ENCODE measurements around the gene IL32. TPM values are rescaled to one million over a fixed set of nuclear protein-coding genes. Genes with fewer than 3 reads are reported as not detected.
"Not testable (repeated sequence)": the region's sequence is repeated elsewhere in the genome, so short reads cannot be mapped to it uniquely, and the experiment has no call there.

The IL32 gene
- total and polyA plus RNA-seq, 2 experiments from 2014 or later, result 2.3 to 6.1 TPM

- H3K4me3 ChIP-seq; H3K4me3 Mint-ChIP-seq; H3K27ac ChIP-seq (ENCODE audit: low read depth); H3K27me3 Mint-ChIP-seq (ENCODE audit: insufficient read depth, low read depth, poor library complexity); H3K4me1 ChIP-seq (ENCODE audit: insufficient read depth); H3K27me3 ChIP-seq (ENCODE audit: insufficient read depth); DNase-seq (ENCODE audit: low spot score); H3K9me3 Mint-ChIP-seq; ATAC-seq; H4K20me1 ChIP-seq (replicated peaks; ENCODE audit: insufficient read depth); H3K79me2 ChIP-seq (replicated peaks; ENCODE audit: insufficient read depth); H3K9me2 ChIP-seq (ENCODE audit: insufficient read depth); H2AFZ ChIP-seq; H3K36me3 ChIP-seq (ENCODE audit: insufficient read depth); H3K4me2 ChIP-seq; H3K27ac Mint-ChIP-seq: not testable (repeated sequence)
- H3F3A ChIP-seq (replicated peaks; ENCODE audit: low read depth), result 0 out of 2 replicates have a peak, but pooled peaks cover 11% of the 10 kb centered on the region
- peaks cover 57% of the 10 kb centered on the region for H3K36me3 Mint-ChIP-seq (ENCODE audit: low read depth)
- H3K4me1 Mint-ChIP-seq, result peaks cover 32% of the 10 kb centered on the region
Observed at GRCh38 chr16:3081957-3082356, 16.5 kb downstream of the IL32 start.

- H3K36me3 Mint-ChIP-seq (ENCODE audit: low read depth), result peaks cover 57% of the 10 kb centered on the region
Observed at GRCh38 chr16:3083408-3083807, 18.0 kb downstream of the IL32 start.

GRCh38 chr16:3084491-3084890 lies 19.1 kb downstream of the IL32 start:
- H3K79me2 ChIP-seq (replicated peaks; ENCODE audit: insufficient read depth), result 0 out of 2 replicates have a peak, but pooled peaks cover 8% of the 10 kb centered on the region
- H3K4me3 ChIP-seq, result no peak overlapping the region
- peaks cover 38% of the 10 kb centered on the region for H3K4me1 Mint-ChIP-seq
- H3K36me3 ChIP-seq (ENCODE audit: insufficient read depth), result peaks cover 8% of the 10 kb centered on the region
- no peak for TF ChIP-seq ZNF462 (CRISPR knock-in tag; IDR thresholded peaks at IDR 0.05)
- no peak for TF ChIP-seq JUNB (IDR thresholded peaks at IDR 0.05; ENCODE audit: unreplicated experiment)
- no peak for TF ChIP-seq STAT1 (IDR thresholded peaks at IDR 0.05; ENCODE audit: unreplicated experiment)
- TF ChIP-seq ETS1 (IDR thresholded peaks at IDR 0.05), result no peak
- H3K9me2 ChIP-seq (ENCODE audit: insufficient read depth), result no peaks in the 10 kb centered on the region
- no peak for DNase-seq (ENCODE audit: low spot score)
- H3F3A ChIP-seq (replicated peaks; ENCODE audit: low read depth), result peaks cover 29% of the 10 kb centered on the region
- H3K36me3 Mint-ChIP-seq (ENCODE audit: low read depth), result peaks cover 65% of the 10 kb centered on the region
- H3K27ac Mint-ChIP-seq, result peak overlapping the region; percentile 52; the same call in 1 of the 2 replicates
- peaks cover 7% of the 10 kb centered on the region for H3K4me1 ChIP-seq (ENCODE audit: insufficient read depth)
- H4K20me1 ChIP-seq (replicated peaks; ENCODE audit: insufficient read depth), result peaks cover 18% of the 10 kb centered on the region
- no peak overlapping the region for H2AFZ ChIP-seq
- no peaks in the 10 kb centered on the region for H3K27me3 ChIP-seq (ENCODE audit: insufficient read depth)
- H3K9me3 Mint-ChIP-seq, result no peaks in the 10 kb centered on the region
- no peak overlapping the region; the same call in 2 of the 3 replicates for H3K4me3 Mint-ChIP-seq
- no peak for ATAC-seq
- peaks cover 25% of the 10 kb centered on the region for H3K27me3 Mint-ChIP-seq (ENCODE audit: insufficient read depth, low read depth, poor library complexity)
- no peak overlapping the region for H3K4me2 ChIP-seq
- no peak overlapping the region; the same call in 1 of the 2 replicates for H3K27ac ChIP-seq (ENCODE audit: low read depth)

More at GRCh38 chr16:3083408-3083807, 18.0 kb downstream of the IL32 start:
- not testable (repeated sequence) for H3K4me2 ChIP-seq; DNase-seq (ENCODE audit: low spot score); H3K9me2 ChIP-seq (ENCODE audit: insufficient read depth); H3K4me3 ChIP-seq; H3K9me3 Mint-ChIP-seq; H3K27me3 ChIP-seq (ENCODE audit: insufficient read depth); H3K27ac Mint-ChIP-seq; H2AFZ ChIP-seq; H3K4me3 Mint-ChIP-seq; ATAC-seq; H3K27ac ChIP-seq (ENCODE audit: low read depth); H3K79me2 ChIP-seq (replicated peaks; ENCODE audit: insufficient read depth); H3K36me3 ChIP-seq (ENCODE audit: insufficient read depth)
- H3K27me3 Mint-ChIP-seq (ENCODE audit: insufficient read depth, low read depth, poor library complexity), result peaks cover 23% of the 10 kb centered on the region
- peaks cover 16% of the 10 kb centered on the region for H3K4me1 ChIP-seq (ENCODE audit: insufficient read depth)
- peaks cover 41% of the 10 kb centered on the region for H3K4me1 Mint-ChIP-seq
- H3F3A ChIP-seq (replicated peaks; ENCODE audit: low read depth), result peaks cover 25% of the 10 kb centered on the region; the same call in 1 of the 2 replicates
- H4K20me1 ChIP-seq (replicated peaks; ENCODE audit: insufficient read depth), result peaks cover 13% of the 10 kb centered on the region

All from GM23338 (cell line).